BLaER1 (cell line): Measurements from ENCODE around the gene CDH4.
A peak's percentile ranks its signal among the peaks of the same experiment; 100 is the strongest.

ENCODE experiments used
- H3K27ac ChIP-seq: shearing (Covaris generic); formaldehyde crosslinking; 2 replicates; pipeline ENCODE4 v1.8.1; 2022
- H3K27me3 ChIP-seq: shearing (Covaris generic); formaldehyde crosslinking; 2 replicates; pipeline ENCODE4 v1.8.1; 2022
- H3K36me3 ChIP-seq: shearing (Covaris generic); formaldehyde crosslinking; 2 replicates; pipeline ENCODE4 v1.8.1; 2022
- H3K4me1 ChIP-seq: shearing (Covaris generic); formaldehyde crosslinking; 2 replicates; pipeline ENCODE4 v1.8.1; 2022
- H3K4me2 ChIP-seq: shearing (Covaris generic); formaldehyde crosslinking; 2 replicates; pipeline ENCODE4 v1.8.1; 2022
- H3K4me3 ChIP-seq: shearing (Covaris generic); formaldehyde crosslinking; 2 replicates; pipeline ENCODE4 v1.8.1; 2022
- H3K9ac ChIP-seq: shearing (Covaris generic); formaldehyde crosslinking; 2 replicates; pipeline ENCODE4 v1.8.1; 2022
- H3K9me3 ChIP-seq: shearing (Covaris generic); formaldehyde crosslinking; 2 replicates; pipeline ENCODE4 v1.8.1; 2022
- H4K20me1 ChIP-seq: shearing (Covaris generic); formaldehyde crosslinking; 2 replicates; pipeline ENCODE4 v1.8.1; 2022
- Cebpa-rat ChIP-seq: shearing (Covaris generic); IDR thresholded peaks from 2 replicates; pipeline ENCODE4 v1.8.1; 2022

The CDH4 gene

GRCh38 chr20:61356196-61356595 lies 104.1 kb downstream of the CDH4 start:
- Histone ChIP-seq H3K4me2 (peak overlapping the region; percentile 12; the same call in 1 of the 2 replicates), H3K9me3 (no peaks in the 10 kb centered on the region), H3K4me3 (no peak overlapping the region), H4K20me1 (no peaks in the 10 kb centered on the region; the same call in 1 of the 2 replicates), H3K4me1 (peaks cover 26% of the 10 kb centered on the region), H3K36me3 (no peaks in the 10 kb centered on the region), H3K27ac (no peak overlapping the region), H3K9ac (no peak overlapping the region), H3K27me3 (no peaks in the 10 kb centered on the region)
- TF ChIP-seq Cebpa-rat, result no peak

- no peak overlapping the region for H3K4me3 ChIP-seq
- peaks cover 23% of the 10 kb centered on the region for H3K4me1 ChIP-seq
- no peak overlapping the region for H3K4me2 ChIP-seq
- H3K27ac ChIP-seq, result no peak overlapping the region
- H3K9me3 ChIP-seq, result no peaks in the 10 kb centered on the region
- no peaks in the 10 kb centered on the region; the same call in 1 of the 2 replicates for H4K20me1 ChIP-seq
- no peaks in the 10 kb centered on the region for H3K36me3 ChIP-seq
- no peak overlapping the region for H3K9ac ChIP-seq
- TF ChIP-seq Cebpa-rat, result no peak
- H3K27me3 ChIP-seq, result no peaks in the 10 kb centered on the region
These were observed 105.1 kb downstream of the CDH4 start for GRCh38 chr20:61357119-61357518.

GRCh38 chr20:61359254-61359653 lies 107.2 kb downstream of the CDH4 start:
- Histone ChIP-seq H3K36me3 (no peaks in the 10 kb centered on the region), H3K9me3 (no peaks in the 10 kb centered on the region), H3K27ac (no peak overlapping the region), H4K20me1 (no peaks in the 10 kb centered on the region), H3K9ac (no peak overlapping the region), H3K4me1 (peaks cover 11% of the 10 kb centered on the region; the same call in 1 of the 2 replicates), H3K4me3 (no peak overlapping the region), H3K27me3 (no peaks in the 10 kb centered on the region), H3K4me2 (no peak overlapping the region)
- no peak for TF ChIP-seq Cebpa-rat

- Histone ChIP-seq H3K27ac (no peak overlapping the region), H3K9ac (no peak overlapping the region), H3K4me3 (no peak overlapping the region), H3K36me3 (no peaks in the 10 kb centered on the region), H3K4me1 (peaks cover 11% of the 10 kb centered on the region; the same call in 1 of the 2 replicates), H3K27me3 (no peaks in the 10 kb centered on the region), H3K4me2 (no peak overlapping the region), H4K20me1 (no peaks in the 10 kb centered on the region), H3K9me3 (peaks cover 8% of the 10 kb centered on the region)
- no peak for TF ChIP-seq Cebpa-rat
These were observed 108.2 kb downstream of the CDH4 start for GRCh38 chr20:61360296-61360695.

GRCh38 chr20:61360940-61361339 lies 108.9 kb downstream of the CDH4 start:
- H3K36me3 ChIP-seq, result no peaks in the 10 kb centered on the region
- no peaks in the 10 kb centered on the region for H4K20me1 ChIP-seq
- no peak overlapping the region for H3K4me2 ChIP-seq
- no peak overlapping the region for H3K9ac ChIP-seq
- TF ChIP-seq Cebpa-rat, result no peak
- H3K9me3 ChIP-seq, result peaks cover 14% of the 10 kb centered on the region
- H3K4me3 ChIP-seq, result no peak overlapping the region
- no peaks in the 10 kb centered on the region for H3K27me3 ChIP-seq
- peaks cover 5% of the 10 kb centered on the region; the same call in 1 of the 2 replicates for H3K4me1 ChIP-seq
- H3K27ac ChIP-seq, result no peak overlapping the region

GRCh38 chr20:61361501-61361900 lies 109.4 kb downstream of the CDH4 start:
- peaks cover 20% of the 10 kb centered on the region for H3K9me3 ChIP-seq
- H3K4me3 ChIP-seq, result no peak overlapping the region
- no peaks in the 10 kb centered on the region for H4K20me1 ChIP-seq
- no peak overlapping the region for H3K9ac ChIP-seq
- no peaks in the 10 kb centered on the region for H3K27me3 ChIP-seq
- no peaks in the 10 kb centered on the region for H3K36me3 ChIP-seq
- no peak for TF ChIP-seq Cebpa-rat
- H3K27ac ChIP-seq, result no peak overlapping the region
- H3K4me1 ChIP-seq, result no peaks in the 10 kb centered on the region; the same call in 1 of the 2 replicates
- H3K4me2 ChIP-seq, result no peak overlapping the region

- no peak overlapping the region for H3K4me3 ChIP-seq
- no peak overlapping the region for H3K27ac ChIP-seq
- no peak overlapping the region for H3K4me2 ChIP-seq
- TF ChIP-seq Cebpa-rat, result no peak
- no peaks in the 10 kb centered on the region for H3K4me1 ChIP-seq
- H3K36me3 ChIP-seq, result no peaks in the 10 kb centered on the region
- H4K20me1 ChIP-seq, result no peaks in the 10 kb centered on the region
- H3K9me3 ChIP-seq, result peaks cover 25% of the 10 kb centered on the region
- no peak overlapping the region for H3K9ac ChIP-seq
- H3K27me3 ChIP-seq, result no peaks in the 10 kb centered on the region
These were observed 112.1 kb downstream of the CDH4 start for GRCh38 chr20:61364147-61364546.

GRCh38 chr20:61366914-61367313 lies 114.9 kb downstream of the CDH4 start:
- Histone ChIP-seq H3K27me3 (no peaks in the 10 kb centered on the region), H3K36me3 (no peaks in the 10 kb centered on the region), H3K4me3 (no peak overlapping the region), H3K4me1 (no peaks in the 10 kb centered on the region), H3K27ac (no peak overlapping the region), H3K9ac (no peak overlapping the region), H3K9me3 (peaks cover 25% of the 10 kb centered on the region), H3K4me2 (no peak overlapping the region), H4K20me1 (no peaks in the 10 kb centered on the region)
- no peak for TF ChIP-seq Cebpa-rat

- peaks cover 19% of the 10 kb centered on the region for H3K9me3 ChIP-seq
- H3K36me3 ChIP-seq, result no peaks in the 10 kb centered on the region
- no peak overlapping the region for H3K4me3 ChIP-seq
- no peaks in the 10 kb centered on the region for H4K20me1 ChIP-seq
- no peak overlapping the region for H3K4me2 ChIP-seq
- H3K4me1 ChIP-seq, result no peaks in the 10 kb centered on the region
- H3K27ac ChIP-seq, result no peak overlapping the region
- TF ChIP-seq Cebpa-rat, result no peak
- no peak overlapping the region for H3K9ac ChIP-seq
- no peaks in the 10 kb centered on the region for H3K27me3 ChIP-seq
These were observed 117.9 kb downstream of the CDH4 start for GRCh38 chr20:61369731-61370520.

GRCh38 chr20:61370841-61371303 lies 118.8 kb downstream of the CDH4 start:
- TF ChIP-seq Cebpa-rat, result no peak
- no peak overlapping the region for H3K4me2 ChIP-seq
- no peaks in the 10 kb centered on the region for H4K20me1 ChIP-seq
- no peak overlapping the region for H3K9ac ChIP-seq
- no peaks in the 10 kb centered on the region for H3K4me1 ChIP-seq
- H3K9me3 ChIP-seq, result peaks cover 20% of the 10 kb centered on the region
- H3K27me3 ChIP-seq, result no peaks in the 10 kb centered on the region
- H3K36me3 ChIP-seq, result no peaks in the 10 kb centered on the region
- H3K27ac ChIP-seq, result no peak overlapping the region
- no peak overlapping the region for H3K4me3 ChIP-seq
